Mucosa of stomach (tissue), 1 donor: ENCODE data around the gene EHMT1.

ENCODE experiments used
- H3K27me3 ChIP-seq: one replicate; pipeline ENCODE4 v1.7.0; 2013; ENCODE audit warnings: mild to moderate bottlenecking, low read length; ENCODE audit not compliant: control insufficient read depth, insufficient read depth
- H3K36me3 ChIP-seq: one replicate; pipeline ENCODE4 v1.7.0; 2013; ENCODE audit warnings: low read length; ENCODE audit not compliant: control insufficient read depth, insufficient read depth
- H3K4me1 ChIP-seq: one replicate; pipeline ENCODE4 v1.7.0; 2013; ENCODE audit warnings: mild to moderate bottlenecking, low read length; ENCODE audit not compliant: control insufficient read depth, insufficient read depth
- H3K4me3 ChIP-seq: one replicate; pipeline ENCODE4 v1.7.0; 2013; ENCODE audit warnings: low read length
- H3K9ac ChIP-seq: one replicate; pipeline ENCODE4 v1.7.0; 2013; ENCODE audit warnings: mild to moderate bottlenecking, low read length, moderate library complexity
- H3K9me3 ChIP-seq: one replicate; pipeline ENCODE4 v1.7.0; 2013; ENCODE audit warnings: mild to moderate bottlenecking, low read length, moderate library complexity; ENCODE audit not compliant: control insufficient read depth
- donor health status: Pancreatic carcinoma.

Gene EHMT1

DNA sequence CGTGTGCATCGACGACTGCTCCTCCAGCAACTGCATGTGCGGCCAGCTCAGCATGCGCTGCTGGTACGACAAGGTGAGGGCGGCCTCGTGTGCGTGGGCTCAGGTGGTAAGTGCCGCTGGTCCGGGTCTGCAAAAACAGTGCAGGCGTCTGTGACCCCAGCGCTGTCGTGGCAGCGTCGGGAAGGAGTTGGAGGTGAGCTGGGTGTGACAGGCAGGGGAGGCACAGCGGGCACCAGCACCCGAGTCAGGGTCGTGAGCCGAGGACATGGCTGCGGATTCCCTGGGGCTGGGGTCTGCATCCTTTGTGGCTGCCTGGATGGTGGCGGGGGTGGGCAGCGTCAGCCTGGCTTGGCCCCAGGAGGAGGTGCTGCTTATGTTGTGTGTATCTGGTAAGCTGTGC lies 195.6 kb downstream of the EHMT1 start:
- Histone ChIP-seq H3K36me3 (peaks cover 23% of the 10 kb centered on the region), H3K27me3 (no peaks in the 10 kb centered on the region), H3K4me1 (no peaks in the 10 kb centered on the region), H3K9ac (no peak overlapping the region), H3K4me3 (no peak overlapping the region), H3K9me3 (no peaks in the 10 kb centered on the region)

DNA sequence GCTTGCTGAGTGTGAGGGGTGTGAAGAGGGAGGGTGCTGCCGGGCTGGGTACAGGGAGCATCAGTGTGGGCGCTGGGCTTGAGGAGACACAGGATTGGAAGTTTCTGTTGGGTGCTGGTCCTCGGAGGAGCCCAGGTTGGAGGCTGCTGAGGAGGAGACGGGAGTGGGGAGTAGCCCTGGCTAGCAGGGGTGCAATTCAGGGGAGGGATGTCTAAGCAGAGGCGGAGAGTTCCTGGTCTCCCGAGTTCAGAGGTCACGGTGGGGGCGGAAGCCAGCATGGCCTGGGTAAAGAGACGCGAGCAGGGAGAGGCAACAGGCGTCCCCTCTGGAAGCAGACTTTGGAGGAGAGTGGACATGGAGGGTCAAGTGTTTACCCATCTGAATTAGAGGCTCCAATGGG lies 196.0 kb downstream of the EHMT1 start:
- Histone ChIP-seq H3K36me3 (peaks cover 20% of the 10 kb centered on the region), H3K9ac (no peak overlapping the region), H3K27me3 (no peaks in the 10 kb centered on the region), H3K4me1 (no peaks in the 10 kb centered on the region), H3K4me3 (no peak overlapping the region), H3K9me3 (no peaks in the 10 kb centered on the region)

DNA sequence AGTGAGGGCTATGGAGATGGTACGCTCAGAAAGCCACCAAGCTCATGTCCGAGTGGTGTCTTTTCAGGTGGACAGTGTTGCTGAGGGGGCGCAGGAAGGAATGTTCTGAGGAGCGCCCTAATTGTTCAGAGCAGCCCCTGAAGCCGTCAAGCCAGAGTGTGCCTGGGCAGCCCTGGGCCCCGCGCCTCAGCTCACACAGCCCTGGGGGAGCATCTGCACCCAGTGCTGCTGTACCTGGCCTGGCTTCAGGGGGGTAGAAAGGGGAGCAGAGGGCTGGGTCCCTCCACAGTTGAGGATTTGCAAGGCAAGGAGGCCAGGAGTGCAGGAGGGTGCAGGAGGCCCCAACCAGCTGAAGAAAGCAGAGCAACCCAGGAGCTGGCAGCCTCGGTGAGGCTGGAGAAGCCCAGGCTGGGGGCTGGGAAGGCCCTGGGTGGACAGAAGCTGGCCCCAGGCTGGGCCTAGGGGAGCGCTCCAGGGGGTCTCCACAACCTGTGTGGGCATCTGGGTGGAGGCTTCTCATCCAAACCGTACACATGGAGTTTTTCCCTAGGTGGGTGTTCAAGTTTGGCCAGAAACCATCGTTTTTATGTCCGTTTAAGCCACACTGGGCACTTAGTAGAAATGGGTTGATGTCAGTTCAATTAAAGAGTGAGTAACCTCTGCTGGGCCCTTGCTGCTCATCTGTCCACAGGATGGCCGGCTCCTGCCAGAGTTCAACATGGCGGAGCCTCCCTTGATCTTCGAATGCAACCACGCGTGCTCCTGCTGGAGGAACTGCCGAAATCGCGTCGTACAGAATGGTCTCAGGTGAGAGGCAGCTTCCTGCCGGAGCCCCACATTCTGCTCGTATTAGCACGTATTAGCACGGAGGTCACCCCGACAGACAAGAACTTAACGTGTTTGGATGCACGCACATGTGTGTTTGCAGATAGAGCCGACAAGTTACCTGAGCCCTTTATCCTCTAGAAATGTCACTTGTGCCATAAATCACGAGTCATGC lies 196.8 kb downstream of the EHMT1 start:
- Histone ChIP-seq H3K27me3 (no peaks in the 10 kb centered on the region), H3K36me3 (peaks cover 20% of the 10 kb centered on the region), H3K4me1 (no peaks in the 10 kb centered on the region), H3K4me3 (no peak overlapping the region), H3K9ac (no peak overlapping the region), H3K9me3 (no peaks in the 10 kb centered on the region)

DNA sequence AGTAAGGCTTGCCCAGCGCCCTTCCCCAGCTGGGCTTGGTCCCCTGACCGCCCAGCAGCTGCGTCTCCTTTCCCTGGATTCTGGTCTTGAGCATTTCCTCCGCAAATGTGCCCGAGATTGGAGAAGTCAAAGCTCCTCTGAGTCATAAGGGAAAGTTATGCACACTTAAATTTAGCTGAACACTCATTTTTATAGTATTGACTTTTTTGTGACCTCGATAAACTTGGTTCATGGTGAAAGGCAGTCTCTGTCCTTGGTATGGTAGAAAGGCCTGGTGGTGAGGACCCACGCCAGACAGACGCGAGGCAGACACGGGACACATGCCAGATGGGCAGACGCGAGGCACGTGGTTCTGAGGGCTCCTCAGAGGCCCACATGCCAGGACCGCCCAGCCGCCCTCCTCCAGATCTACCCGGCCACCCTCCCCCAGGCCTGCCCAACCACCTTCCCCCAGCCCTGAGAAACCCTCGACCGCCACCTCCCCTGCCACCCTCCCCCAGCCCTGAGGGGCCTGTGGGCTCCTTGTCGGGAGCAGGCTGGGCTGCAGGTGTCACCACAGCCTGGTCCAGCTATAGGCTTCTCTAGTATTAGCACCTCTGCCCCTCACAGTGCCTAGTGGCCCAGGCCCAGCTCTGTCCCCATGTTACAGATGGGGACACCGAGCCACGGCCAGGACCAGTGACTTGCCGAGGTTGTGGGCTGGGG lies 197.9 kb downstream of the EHMT1 start:
- H3K9me3 ChIP-seq = no peaks in the 10 kb centered on the region
- H3K4me1 ChIP-seq = no peaks in the 10 kb centered on the region
- H3K36me3 ChIP-seq = peaks cover 20% of the 10 kb centered on the region
- H3K9ac ChIP-seq = no peak overlapping the region
- no peak overlapping the region for H3K4me3 ChIP-seq
- H3K27me3 ChIP-seq = no peaks in the 10 kb centered on the region

DNA sequence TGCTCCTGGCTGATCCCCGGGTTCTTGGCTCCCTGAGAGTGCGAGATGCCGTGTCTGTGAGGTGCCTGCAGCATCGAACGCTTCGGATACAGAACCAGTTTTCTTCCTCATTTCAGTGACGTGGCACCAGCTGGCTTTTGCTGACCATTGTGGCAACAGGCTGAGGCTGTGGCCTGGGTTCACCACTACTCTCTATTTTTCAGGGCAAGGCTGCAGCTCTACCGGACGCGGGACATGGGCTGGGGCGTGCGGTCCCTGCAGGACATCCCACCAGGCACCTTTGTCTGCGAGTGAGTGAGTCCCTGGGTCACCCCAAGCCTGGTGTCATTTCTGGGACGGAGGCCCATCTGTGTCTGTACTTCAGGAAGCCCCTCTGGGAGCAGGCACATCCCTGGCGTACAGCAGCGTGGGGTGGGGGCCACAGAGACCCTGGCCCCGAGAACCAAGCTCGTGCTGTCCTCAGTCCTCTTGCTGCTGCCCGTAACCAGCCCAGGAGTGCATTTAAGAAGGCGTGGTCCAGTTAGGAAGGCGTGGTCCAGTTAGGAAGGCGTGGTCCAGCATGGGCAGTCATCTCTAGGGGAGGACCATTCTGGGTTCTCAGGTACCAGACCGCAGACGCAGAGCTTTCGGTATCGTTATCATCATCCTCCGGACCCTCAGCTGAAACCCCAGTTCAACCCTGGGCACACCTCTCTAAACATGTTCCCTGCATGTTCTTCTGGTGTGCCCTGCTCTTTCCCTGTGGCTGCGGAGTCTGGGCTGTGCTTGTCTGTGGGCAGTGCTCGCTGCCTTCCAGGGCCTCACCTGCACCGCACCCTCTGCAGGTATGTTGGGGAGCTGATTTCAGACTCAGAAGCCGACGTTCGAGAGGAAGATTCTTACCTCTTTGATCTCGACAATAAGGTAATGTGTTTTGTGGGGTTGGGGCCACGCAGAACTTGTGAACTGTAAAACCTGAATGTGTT lies 198.7 kb downstream of the EHMT1 start:
- Histone ChIP-seq H3K27me3 (no peaks in the 10 kb centered on the region), H3K9ac (no peak overlapping the region), H3K4me1 (no peaks in the 10 kb centered on the region), H3K4me3 (no peak overlapping the region), H3K9me3 (no peaks in the 10 kb centered on the region), H3K36me3 (peaks cover 20% of the 10 kb centered on the region)

DNA sequence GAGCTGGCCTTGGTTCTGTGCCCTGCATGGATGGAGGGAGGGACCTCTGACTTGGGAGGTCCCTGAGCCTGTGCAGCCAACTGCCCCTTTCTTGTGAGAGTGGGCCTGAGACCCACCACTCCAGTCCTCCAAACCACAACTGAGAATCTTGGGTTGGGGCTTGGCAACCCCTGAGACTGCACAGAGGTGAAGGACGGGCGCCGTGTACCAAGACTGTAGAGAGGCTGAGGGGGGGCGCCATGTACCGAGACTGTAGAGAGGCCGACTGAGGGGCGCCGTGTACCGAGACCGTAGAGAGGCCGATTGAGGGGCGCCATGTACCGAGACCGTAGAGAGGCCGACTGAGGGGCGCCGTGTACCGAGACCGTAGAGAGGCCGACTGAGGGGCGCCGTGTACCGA lies 199.5 kb downstream of the EHMT1 start:
- H3K4me1 ChIP-seq = no peaks in the 10 kb centered on the region
- no peaks in the 10 kb centered on the region for H3K27me3 ChIP-seq
- no peak overlapping the region for H3K4me3 ChIP-seq
- H3K36me3 ChIP-seq = peaks cover 20% of the 10 kb centered on the region
- H3K9me3 ChIP-seq = no peaks in the 10 kb centered on the region
- no peak overlapping the region for H3K9ac ChIP-seq

DNA sequence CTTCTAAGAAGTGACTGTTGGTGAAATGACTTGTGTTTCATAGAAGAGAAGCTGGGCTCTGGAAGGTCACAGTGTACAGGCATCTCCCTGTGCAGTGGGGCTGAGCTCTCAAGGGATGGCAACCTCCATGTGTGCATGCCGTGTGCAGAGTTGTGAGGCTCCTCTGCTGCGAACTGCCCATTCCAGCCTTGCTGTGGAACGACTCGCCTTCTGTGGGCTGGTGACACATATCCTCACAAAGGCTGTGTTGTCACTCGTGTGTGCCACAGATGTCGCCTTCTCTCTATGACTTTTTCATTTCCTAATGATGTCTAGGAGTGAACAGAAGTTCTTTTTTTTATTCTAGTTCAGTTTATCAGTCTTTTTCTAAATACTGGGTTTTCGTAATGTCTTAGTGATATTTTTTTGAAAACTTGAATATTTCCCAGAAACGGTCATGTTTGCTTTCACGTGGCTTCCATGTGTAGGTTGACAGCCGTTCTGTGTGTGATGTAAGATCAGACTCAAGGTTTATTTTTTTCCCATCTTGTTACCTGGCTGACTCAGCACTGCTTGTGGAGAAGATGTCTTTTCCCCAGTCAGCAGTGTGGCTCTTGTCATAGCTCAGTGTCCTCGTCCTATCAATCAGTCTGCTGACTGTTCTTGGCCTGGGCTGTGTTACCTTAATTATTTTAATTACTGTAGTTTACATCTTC lies 201.5 kb downstream of the EHMT1 start:
- H3K36me3 ChIP-seq = peaks cover 13% of the 10 kb centered on the region
- no peaks in the 10 kb centered on the region for H3K4me1 ChIP-seq
- no peak overlapping the region for H3K4me3 ChIP-seq
- no peaks in the 10 kb centered on the region for H3K27me3 ChIP-seq
- no peak overlapping the region for H3K9ac ChIP-seq
- no peaks in the 10 kb centered on the region for H3K9me3 ChIP-seq

DNA sequence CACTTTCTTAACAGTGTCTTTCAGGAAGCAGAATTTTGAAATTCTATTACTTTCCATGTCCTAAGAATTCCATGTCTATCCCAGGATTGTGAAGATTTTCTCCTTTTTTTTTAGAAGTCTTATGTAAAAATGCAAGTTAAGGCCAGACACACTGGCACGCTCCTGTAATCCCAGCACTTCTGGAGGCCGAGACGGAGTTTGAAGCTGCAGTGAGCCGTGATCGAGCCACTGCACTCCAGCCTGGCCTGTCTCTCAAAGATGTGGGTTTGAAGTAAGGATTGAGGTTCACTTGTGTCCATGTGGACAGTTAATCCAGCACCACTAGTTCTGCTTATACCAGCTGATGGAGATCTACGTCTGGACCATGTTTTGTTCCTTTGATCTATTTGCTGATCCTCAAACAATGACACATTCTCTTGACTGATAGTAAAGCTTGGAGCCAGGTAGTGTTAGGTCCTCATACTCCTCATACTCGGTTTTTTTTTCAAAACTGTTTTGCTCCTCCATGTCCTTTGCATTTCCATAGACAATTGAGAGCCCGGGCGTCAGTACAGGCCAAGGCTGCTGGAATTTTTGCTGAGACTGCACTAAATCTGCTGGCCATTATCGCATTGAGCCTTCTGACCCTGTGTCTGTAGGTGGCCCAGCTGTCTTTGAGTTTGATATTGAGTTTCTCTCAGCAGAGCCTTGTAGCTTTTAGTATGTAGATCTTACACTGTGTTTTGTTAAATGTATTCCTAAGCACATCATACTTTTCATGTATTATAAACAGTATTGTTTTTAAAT lies 205.4 kb downstream of the EHMT1 start:
- no peaks in the 10 kb centered on the region for H3K9me3 ChIP-seq
- no peak overlapping the region for H3K9ac ChIP-seq
- H3K4me1 ChIP-seq = no peaks in the 10 kb centered on the region
- no peak overlapping the region for H3K4me3 ChIP-seq
- no peaks in the 10 kb centered on the region for H3K36me3 ChIP-seq
- H3K27me3 ChIP-seq = no peaks in the 10 kb centered on the region

DNA sequence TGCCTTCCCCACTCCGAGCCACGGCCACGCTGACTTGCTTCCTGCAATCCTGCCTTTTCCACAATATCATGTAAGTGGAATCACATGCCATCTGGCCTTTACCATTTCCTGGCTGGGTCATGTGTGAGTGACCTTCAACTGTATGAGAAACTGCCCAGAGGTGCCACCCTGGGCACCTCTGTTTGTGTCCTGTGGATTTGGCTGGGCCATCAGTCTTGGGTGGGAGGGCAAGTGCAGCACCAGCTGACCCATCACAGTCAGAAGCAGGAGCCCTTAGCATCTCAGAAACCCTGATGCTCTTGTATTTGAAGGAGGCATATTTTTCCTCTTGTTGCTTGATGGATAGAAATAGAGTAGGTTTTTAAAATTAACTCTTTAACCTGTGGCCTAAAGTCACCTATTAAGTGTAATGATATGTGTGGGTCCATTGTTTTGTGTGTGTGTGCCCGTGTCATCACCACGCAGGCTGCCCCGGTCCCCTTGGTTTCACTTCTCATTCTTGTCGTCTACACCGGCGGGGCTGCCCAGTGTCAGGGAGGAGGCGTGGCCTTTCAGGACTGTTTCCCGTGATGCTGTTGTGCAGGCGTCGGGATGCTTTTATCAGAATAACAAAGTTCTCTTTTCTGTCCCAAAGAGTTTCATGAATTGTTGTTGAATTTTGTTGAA lies 206.7 kb downstream of the EHMT1 start:
- Histone ChIP-seq H3K4me3 (no peak overlapping the region), H3K4me1 (no peaks in the 10 kb centered on the region), H3K36me3 (no peaks in the 10 kb centered on the region), H3K9me3 (no peaks in the 10 kb centered on the region), H3K9ac (no peak overlapping the region), H3K27me3 (no peaks in the 10 kb centered on the region)

DNA sequence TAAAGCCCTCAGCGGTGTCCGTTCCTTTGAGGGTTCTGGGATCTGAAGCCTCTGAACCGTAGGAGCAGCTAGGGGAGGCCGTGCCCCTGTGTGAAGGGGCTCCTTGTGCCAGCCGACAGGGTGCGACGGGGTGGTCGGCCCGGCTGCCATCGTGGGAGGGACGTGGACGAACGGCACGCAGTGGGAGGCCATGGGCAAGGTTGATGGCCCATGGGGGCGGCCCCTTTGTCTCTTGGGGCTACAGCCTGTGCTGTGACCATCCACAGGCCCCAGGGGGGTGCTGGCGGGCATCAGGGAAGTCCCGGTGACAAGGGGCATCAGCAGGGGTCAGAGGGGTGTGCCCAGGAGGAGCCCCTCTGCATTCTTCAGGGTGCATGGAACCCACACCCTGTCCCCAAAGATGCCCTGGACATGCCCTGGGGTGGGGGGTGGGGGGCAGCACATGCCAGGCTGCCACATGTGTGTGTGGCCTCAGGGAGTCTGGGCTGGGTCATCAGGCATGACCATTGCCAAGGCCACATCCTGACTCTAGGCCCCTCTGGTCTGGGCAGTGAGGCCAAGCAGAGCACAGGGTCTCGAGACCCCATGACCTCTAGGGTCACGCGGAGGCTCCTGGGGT lies 209.2 kb downstream of the EHMT1 start:
- H3K4me1 ChIP-seq = no peaks in the 10 kb centered on the region
- no peaks in the 10 kb centered on the region for H3K36me3 ChIP-seq
- no peak overlapping the region for H3K4me3 ChIP-seq
- no peaks in the 10 kb centered on the region for H3K9me3 ChIP-seq
- no peaks in the 10 kb centered on the region for H3K27me3 ChIP-seq
- H3K9ac ChIP-seq = no peak overlapping the region
